ENCODE results near the gene TBC1D8. TPM values are rescaled to one million over a fixed set of nuclear protein-coding genes. Genes with fewer than 3 reads are reported as not detected.

Gene TBC1D8
- total RNA-seq, 1 donor from 2014 or later, result 45.0 TPM

DNA sequence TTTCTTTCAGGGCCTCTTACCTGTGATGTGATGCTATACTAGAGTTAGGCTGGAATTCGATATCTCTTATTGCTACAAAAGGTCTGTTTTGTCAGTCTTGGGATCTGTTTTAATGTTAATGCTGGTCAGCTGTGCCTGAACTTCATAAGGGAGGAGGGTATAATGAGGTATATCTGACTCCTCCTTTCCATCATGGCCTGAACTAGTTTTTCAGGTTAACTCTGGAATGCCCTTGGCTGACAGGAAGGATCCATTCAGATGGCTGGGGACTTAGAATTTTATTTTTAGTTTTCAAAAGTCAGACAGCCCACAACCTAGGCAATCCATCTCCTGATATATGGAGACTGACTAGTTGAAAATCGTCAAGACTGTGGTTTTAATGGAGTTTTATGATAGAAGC, 35.9 kb upstream of the TBC1D8 start:
- no peak for DNase-seq
- H3K27ac ChIP-seq (replicated peaks), result no peak overlapping the region
- H3K36me3 ChIP-seq, result no peaks in the 10 kb centered on the region
- intact Hi-C loops (cut with micrococcal nuclease), result no loop called here
- no peaks in the 10 kb centered on the region for H3K27me3 ChIP-seq (ENCODE audit: low read depth)
- H3K9me3 ChIP-seq (replicated peaks), result peaks cover 5% of the 10 kb centered on the region
- H3K4me3 ChIP-seq, result no peak overlapping the region
- TF ChIP-seq, protein P1, sequence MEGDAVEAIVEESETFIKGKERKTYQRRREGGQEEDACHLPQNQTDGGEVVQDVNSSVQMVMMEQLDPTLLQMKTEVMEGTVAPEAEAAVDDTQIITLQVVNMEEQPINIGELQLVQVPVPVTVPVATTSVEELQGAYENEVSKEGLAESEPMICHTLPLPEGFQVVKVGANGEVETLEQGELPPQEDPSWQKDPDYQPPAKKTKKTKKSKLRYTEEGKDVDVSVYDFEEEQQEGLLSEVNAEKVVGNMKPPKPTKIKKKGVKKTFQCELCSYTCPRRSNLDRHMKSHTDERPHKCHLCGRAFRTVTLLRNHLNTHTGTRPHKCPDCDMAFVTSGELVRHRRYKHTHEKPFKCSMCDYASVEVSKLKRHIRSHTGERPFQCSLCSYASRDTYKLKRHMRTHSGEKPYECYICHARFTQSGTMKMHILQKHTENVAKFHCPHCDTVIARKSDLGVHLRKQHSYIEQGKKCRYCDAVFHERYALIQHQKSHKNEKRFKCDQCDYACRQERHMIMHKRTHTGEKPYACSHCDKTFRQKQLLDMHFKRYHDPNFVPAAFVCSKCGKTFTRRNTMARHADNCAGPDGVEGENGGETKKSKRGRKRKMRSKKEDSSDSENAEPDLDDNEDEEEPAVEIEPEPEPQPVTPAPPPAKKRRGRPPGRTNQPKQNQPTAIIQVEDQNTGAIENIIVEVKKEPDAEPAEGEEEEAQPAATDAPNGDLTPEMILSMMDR (IDR thresholded peaks at IDR 0.05; ENCODE audit: borderline replicate concordance), result no peak
- H3K4me1 ChIP-seq, result peaks cover 6% of the 10 kb centered on the region

DNA sequence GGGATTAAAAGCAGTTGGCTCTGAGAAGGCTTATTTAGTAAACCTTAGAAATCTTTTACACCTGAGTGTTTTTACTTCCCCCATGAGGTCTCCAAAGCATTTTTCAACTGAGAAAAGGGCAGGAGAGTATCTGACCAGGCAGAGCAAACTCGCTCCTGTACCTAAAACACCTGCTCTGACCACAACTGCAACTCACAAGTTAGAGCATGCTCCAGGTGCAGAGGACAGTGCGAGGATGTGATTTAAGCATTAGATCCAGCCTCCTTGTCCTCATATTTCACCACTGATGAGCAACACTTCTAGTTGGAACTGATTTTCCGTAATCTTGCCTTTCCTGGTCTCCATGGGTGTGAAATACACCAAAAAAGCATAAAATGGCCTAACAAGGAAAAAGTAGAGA, 34.5 kb upstream of the TBC1D8 start:
- intact Hi-C loops (cut with micrococcal nuclease), result no loop called here
- TF ChIP-seq, protein P1 (IDR thresholded peaks at IDR 0.05; ENCODE audit: borderline replicate concordance), result no peak
- Histone ChIP-seq H3K27me3 (ENCODE audit: low read depth) (no peaks in the 10 kb centered on the region), H3K27ac (replicated peaks) (no peak overlapping the region), H3K4me3 (no peak overlapping the region), H3K36me3 (no peaks in the 10 kb centered on the region), H3K4me1 (no peaks in the 10 kb centered on the region), H3K9me3 (replicated peaks) (peaks cover 5% of the 10 kb centered on the region)
- no peak for DNase-seq

DNA sequence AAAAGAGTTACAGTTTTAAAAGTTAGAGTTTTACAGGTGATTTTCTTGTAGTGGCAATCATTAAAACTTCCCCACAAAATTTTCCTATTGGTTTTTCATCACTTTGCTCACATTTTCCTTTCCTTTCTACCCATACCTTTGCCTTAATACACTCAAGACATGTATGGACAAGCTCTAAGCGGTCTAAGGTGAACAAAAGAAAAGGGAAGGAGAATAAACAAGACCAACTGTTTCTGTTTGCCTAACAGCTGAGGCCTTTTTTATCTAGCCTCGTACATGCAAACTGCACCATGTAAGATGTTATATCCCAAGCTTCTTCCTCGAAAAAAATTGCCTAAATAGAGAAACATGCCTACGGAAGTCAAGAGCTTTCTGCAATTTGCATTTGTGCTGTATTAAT, 33.9 kb upstream of the TBC1D8 start:
- intact Hi-C loops (cut with micrococcal nuclease), result no loop called here
- TF ChIP-seq, protein P1 (IDR thresholded peaks at IDR 0.05; ENCODE audit: borderline replicate concordance), result no peak
- DNase-seq, result no peak

DNA sequence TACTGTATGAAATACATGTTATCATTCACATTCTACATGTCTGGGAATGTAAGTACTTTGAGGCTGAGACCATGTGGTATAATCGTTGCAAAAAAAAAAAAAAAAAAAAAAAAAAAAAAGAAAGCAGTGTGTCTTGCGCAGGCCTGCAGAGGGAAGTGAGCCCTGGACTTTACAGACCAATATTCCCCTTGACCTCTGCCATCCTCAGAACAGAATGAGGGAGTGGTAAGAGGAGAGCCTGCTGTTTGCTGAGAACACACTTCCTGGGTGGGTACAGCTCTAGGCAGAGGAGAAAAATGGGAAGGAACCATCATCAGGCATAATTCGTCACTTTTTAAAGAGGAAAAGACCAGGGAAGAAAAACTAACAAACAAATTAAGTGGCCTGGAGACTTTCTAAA, 28.8 kb upstream of the TBC1D8 start:
- TF ChIP-seq, protein P1 (IDR thresholded peaks at IDR 0.05; ENCODE audit: borderline replicate concordance), result no peak
- no peak overlapping the region for H3K27ac ChIP-seq (replicated peaks)
- no peaks in the 10 kb centered on the region for H3K4me1 ChIP-seq
- H3K9me3 ChIP-seq (replicated peaks), result no peaks in the 10 kb centered on the region
- intact Hi-C loops (cut with micrococcal nuclease), result no loop called here
- no peaks in the 10 kb centered on the region for H3K27me3 ChIP-seq (ENCODE audit: low read depth)
- H3K4me3 ChIP-seq, result no peak overlapping the region
- DNase-seq, result no peak
- no peaks in the 10 kb centered on the region for H3K36me3 ChIP-seq

More for the DNA sequence above, 33.9 kb upstream of the TBC1D8 start:
- no peaks in the 10 kb centered on the region for H3K4me1 ChIP-seq
- H3K4me3 ChIP-seq, result no peak overlapping the region
- H3K36me3 ChIP-seq, result no peaks in the 10 kb centered on the region
- H3K9me3 ChIP-seq (replicated peaks), result peaks cover 5% of the 10 kb centered on the region
- no peaks in the 10 kb centered on the region for H3K27me3 ChIP-seq (ENCODE audit: low read depth)
- no peak overlapping the region for H3K27ac ChIP-seq (replicated peaks)

DNA sequence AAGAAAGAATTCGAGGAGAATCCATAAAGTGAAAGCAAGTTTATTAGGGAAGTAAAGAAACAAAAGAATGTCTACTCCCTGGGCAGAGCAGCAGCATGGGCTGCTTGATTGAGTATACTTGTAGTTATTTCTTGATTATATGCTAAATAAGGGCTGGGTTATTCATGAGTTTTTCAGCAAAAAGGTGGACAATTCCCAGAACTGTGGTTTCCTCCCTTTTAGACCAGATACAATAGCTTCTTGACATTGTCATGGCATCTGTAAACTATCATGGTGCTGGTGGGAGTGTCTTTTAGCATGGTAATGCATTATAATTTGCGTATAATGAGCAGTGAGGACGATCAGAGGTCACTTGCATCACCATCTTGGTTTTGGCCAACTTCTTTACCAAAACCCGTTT, 25.6 kb upstream of the TBC1D8 start:
- no peaks in the 10 kb centered on the region for H3K4me1 ChIP-seq

More for the DNA sequence above, 25.6 kb upstream of the TBC1D8 start:
- intact Hi-C loops (cut with micrococcal nuclease), result no loop called here
- TF ChIP-seq, protein P1 (IDR thresholded peaks at IDR 0.05; ENCODE audit: borderline replicate concordance), result no peak
- Histone ChIP-seq H3K27ac (replicated peaks) (no peak overlapping the region), H3K4me3 (no peak overlapping the region), H3K27me3 (ENCODE audit: low read depth) (no peaks in the 10 kb centered on the region), H3K9me3 (replicated peaks) (peaks cover 14% of the 10 kb centered on the region), H3K36me3 (no peaks in the 10 kb centered on the region)
- no peak for DNase-seq
